HUES64 (cell line): ENCODE measurements around the gene HIBADH.

Experiments used
- H3K27ac ChIP-seq: 2 replicates; pipeline ENCODE4 v1.7.0; 2013; ENCODE audit warnings: low read depth, low read length, inconsistent platforms
- H3K27me3 ChIP-seq: 2 replicates; pipeline ENCODE4 v1.6.1; 2013; ENCODE audit warnings: mild to moderate bottlenecking, low read length; ENCODE audit not compliant: insufficient read depth
- H3K36me3 ChIP-seq: 2 replicates; pipeline ENCODE4 v1.6.1; 2013; ENCODE audit warnings: mild to moderate bottlenecking, low read length; ENCODE audit not compliant: insufficient read depth
- H3K4me1 ChIP-seq: 2 replicates; pipeline ENCODE4 v1.6.1; 2013; ENCODE audit warnings: mild to moderate bottlenecking, low read length, moderate library complexity; ENCODE audit not compliant: insufficient read depth
- H3K4me3 ChIP-seq: 2 replicates; pipeline ENCODE4 v1.5.1; 2013; ENCODE audit warnings: mild to moderate bottlenecking, low read length, moderate library complexity
- H3K9ac ChIP-seq: 2 replicates; pipeline ENCODE4 v1.6.1; 2013; ENCODE audit warnings: mild to moderate bottlenecking, low read depth, low read length
- H3K9me3 ChIP-seq: 2 replicates; pipeline ENCODE4 v1.6.1; 2013; ENCODE audit warnings: low read depth, low read length; ENCODE audit not compliant: insufficient read depth
- WGBS: fragments of 150-250, 120-280 bp; methylation state at CpG from one replicate; pipeline ENCODE4 v1.1.7; 2013; ENCODE audit warnings: missing lambda C conversion rate; 5-methylcytosine and 5-hydroxymethylcytosine counted together

Gene HIBADH

DNA sequence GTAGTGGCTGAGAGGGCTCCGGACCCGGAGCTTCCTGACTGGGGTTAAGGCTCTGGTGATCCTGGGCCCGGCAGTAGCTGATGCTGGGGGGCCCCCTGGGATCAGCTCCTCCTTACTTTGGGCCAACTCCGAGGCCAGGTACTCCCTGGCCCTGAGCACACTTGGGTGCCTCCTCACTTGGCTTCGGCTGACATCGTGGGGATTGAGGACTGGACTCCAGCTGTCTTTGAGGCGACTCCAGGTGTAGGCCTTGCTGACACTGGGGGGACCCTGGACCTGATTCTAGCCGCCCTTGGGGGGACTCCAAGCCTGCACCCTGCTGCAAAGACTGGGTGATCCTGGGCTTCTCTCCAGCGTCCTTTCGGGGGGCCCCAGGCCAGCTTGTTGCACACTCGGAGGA, 170.5 kb downstream of the HIBADH start:
- no peak overlapping the region for H3K4me3 ChIP-seq
- H3K27ac ChIP-seq = no peak overlapping the region
- 94% methylated on average over 11 of the region's 11 CpGs for WGBS
- 0 out of 2 replicates have a peak, but pooled peaks cover 2% of the 10 kb centered on the region for H3K9me3 ChIP-seq
- no peak overlapping the region for H3K9ac ChIP-seq
- H3K27me3 ChIP-seq = no peaks in the 10 kb centered on the region
- no peaks in the 10 kb centered on the region for H3K36me3 ChIP-seq
- H3K4me1 ChIP-seq = no peaks in the 10 kb centered on the region

DNA sequence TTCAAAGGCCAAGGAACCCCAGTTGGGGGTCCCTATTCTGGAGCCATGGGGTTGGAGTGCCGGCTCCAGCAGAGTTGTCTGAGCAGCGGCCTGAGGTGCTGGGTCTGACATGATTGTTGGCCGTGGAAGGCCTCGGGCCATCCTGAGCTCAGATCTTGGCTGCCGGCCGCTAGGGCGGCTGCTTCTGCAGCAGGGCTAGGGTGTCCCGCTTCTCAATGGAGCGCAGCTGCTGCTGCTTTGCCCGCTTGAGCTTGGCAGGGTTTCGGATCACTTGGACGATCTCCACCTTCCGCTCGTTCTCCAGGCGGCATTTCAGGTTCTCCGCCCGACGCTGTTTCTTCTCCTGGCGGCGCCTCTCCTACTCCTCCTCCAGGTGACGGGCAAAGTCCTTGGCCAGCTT, 171.1 kb downstream of the HIBADH start:
- H3K36me3 ChIP-seq = no peaks in the 10 kb centered on the region
- 0 out of 2 replicates have a peak, but pooled peaks cover 2% of the 10 kb centered on the region for H3K9me3 ChIP-seq
- H3K27me3 ChIP-seq = no peaks in the 10 kb centered on the region
- H3K4me1 ChIP-seq = no peaks in the 10 kb centered on the region
- H3K27ac ChIP-seq = no peak overlapping the region
- 97% methylated on average over 21 of the region's 21 CpGs for WGBS
- no peak overlapping the region for H3K9ac ChIP-seq
- no peak overlapping the region for H3K4me3 ChIP-seq

DNA sequence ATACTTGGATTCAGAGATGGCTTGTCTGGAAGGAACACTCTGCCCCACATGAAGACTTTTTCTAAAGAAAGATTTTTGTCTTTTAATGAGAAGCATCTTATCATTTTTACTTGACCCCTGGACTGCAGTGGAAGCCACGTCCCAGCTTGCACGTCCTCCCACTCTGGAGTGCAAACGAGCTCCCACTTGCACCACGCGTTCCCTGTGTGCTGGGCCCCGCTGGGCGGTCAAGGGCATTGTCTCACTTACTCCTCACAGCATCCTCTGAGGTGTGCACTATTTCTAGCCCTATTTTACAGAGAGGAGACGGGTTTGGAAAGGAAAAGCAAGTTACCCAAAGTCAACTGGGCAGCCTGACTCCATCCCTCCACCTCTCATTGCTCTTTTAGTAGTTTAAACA, 175.2 kb downstream of the HIBADH start:
- Histone ChIP-seq H3K36me3 (no peaks in the 10 kb centered on the region), H3K4me3 (no peak overlapping the region), H3K9ac (no peak overlapping the region), H3K27ac (no peak overlapping the region), H3K9me3 (no peaks in the 10 kb centered on the region), H3K27me3 (no peaks in the 10 kb centered on the region), H3K4me1 (no peaks in the 10 kb centered on the region)
- WGBS = 90% methylated on average over 8 of the region's 8 CpGs

DNA sequence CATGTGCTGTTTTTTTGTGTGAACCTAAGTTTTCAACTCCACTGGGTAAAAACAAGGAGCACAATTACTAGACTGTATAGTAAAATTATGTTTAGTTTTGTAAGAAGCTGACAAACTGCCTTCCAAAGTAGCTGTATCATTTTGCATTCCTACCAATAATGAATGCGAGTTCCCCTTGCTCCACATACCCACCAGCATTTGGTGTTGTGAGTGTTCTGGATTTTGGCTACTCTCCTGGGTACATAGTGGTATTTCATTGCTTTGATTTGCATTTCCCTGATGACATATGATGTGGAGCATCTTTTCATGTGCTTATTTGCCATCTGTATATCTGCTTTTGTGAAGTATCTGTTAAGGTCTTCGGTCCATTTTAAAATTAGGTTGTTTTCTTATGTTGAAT, 178.2 kb downstream of the HIBADH start:
- Histone ChIP-seq H3K27ac (no peak overlapping the region), H3K4me3 (no peak overlapping the region), H3K36me3 (no peaks in the 10 kb centered on the region), H3K9ac (no peak overlapping the region), H3K4me1 (no peaks in the 10 kb centered on the region), H3K27me3 (no peaks in the 10 kb centered on the region), H3K9me3 (no peaks in the 10 kb centered on the region)
- WGBS = 100% methylated on average over 1 of the region's 2 CpGs

DNA sequence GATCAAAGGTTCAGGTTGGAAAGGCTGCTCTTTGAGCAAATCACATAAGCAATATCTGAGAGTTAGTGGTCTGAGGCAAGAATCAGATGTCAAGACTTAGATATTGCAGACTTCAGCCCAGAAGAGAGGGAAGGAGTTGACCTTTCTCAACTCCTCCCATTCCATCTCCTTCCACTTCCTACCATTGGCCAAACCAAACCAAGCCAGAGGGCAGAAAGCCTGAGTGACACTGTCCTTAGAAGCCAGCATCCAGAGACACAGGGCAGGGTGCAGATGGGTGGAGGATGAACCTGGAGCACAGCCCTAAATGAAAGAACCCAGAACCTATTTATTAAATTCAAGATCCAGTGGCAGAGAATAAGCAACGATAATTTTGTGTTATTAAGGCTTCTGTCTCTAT, 180.5 kb downstream of the HIBADH start:
- H3K4me3 ChIP-seq = no peak overlapping the region
- no peaks in the 10 kb centered on the region for H3K27me3 ChIP-seq
- no peaks in the 10 kb centered on the region for H3K9me3 ChIP-seq
- no peaks in the 10 kb centered on the region for H3K4me1 ChIP-seq
- no peaks in the 10 kb centered on the region for H3K36me3 ChIP-seq
- no peak overlapping the region for H3K27ac ChIP-seq
- WGBS = 100% methylated on average over 1 of the region's 1 CpG
- H3K9ac ChIP-seq = no peak overlapping the region

DNA sequence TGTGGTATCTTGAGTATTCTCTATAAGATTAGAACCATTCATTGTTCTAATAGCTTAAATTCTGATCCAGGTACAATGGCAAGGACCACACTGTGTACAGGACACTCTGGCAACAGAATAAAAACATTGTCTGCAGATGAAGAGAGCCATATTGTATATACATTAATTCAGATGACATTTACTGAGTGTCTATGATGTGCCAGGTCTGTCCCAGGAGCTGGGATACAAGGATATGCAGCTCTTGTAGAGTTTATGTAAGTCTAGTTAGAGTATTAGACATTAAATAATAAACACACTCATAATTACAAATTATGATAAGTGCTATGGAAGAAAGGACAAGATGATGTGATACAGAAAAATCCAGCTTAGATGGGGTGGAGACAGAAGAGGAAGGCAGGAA, 184.1 kb downstream of the HIBADH start:
- Histone ChIP-seq H3K27me3 (no peaks in the 10 kb centered on the region), H3K9me3 (no peaks in the 10 kb centered on the region)

DNA sequence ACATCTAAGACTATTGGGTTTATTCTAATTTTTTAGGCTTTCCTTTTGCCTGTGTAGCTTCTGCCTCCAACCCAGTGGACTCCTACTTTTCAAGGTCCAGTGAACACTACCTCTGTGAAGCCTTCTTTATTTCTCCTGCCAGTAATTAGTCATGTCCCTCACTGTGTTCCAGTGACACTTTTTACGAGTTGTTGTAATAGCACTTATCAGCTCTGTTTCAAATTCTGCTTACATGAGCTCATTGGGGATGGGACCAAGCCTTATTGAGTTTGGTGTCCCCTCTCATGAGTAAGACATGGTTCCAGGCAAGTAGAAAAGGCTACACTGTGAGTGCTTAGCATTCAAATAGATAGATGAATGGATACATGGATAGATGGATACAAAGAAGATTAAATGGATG, 184.6 kb downstream of the HIBADH start:
- no peaks in the 10 kb centered on the region for H3K27me3 ChIP-seq
- H3K4me1 ChIP-seq = no peaks in the 10 kb centered on the region
- 93% methylated on average over 1 of the region's 1 CpG for WGBS
- H3K9ac ChIP-seq = no peak overlapping the region
- H3K9me3 ChIP-seq = no peaks in the 10 kb centered on the region
- no peaks in the 10 kb centered on the region for H3K36me3 ChIP-seq
- H3K27ac ChIP-seq = no peak overlapping the region
- H3K4me3 ChIP-seq = no peak overlapping the region

More for the DNA sequence above, 184.1 kb downstream of the HIBADH start:
- Histone ChIP-seq H3K4me1 (no peaks in the 10 kb centered on the region), H3K27ac (no peak overlapping the region), H3K4me3 (no peak overlapping the region), H3K9ac (no peak overlapping the region), H3K36me3 (no peaks in the 10 kb centered on the region)

DNA sequence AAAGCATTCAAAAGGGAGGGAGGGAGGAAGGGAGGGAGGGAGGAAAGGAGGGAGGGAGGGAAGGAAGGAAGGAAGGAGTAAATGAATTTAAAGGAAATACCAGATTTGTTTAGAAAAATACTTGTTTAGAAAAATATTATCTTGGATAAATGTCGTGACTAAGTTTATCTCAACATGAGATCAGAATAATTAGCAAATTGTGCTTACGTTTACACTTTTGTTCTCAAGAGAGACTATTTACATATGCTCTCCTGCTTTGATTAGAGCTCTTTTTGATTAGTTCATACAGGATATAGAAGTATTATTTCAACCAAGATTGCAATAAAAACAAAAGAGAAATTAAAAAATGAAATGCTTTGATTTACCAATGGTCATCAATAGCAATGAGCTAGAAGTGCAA, 186.2 kb downstream of the HIBADH start:
- 100% methylated on average over 1 of the region's 2 CpGs for WGBS
- H3K36me3 ChIP-seq = no peaks in the 10 kb centered on the region
- no peak overlapping the region for H3K27ac ChIP-seq
- H3K4me1 ChIP-seq = no peaks in the 10 kb centered on the region
- H3K27me3 ChIP-seq = no peaks in the 10 kb centered on the region
- H3K9me3 ChIP-seq = no peaks in the 10 kb centered on the region
- no peak overlapping the region for H3K9ac ChIP-seq
- no peak overlapping the region for H3K4me3 ChIP-seq
